HG02588 (cell line): Measurements from ENCODE around the gene WWOX.

Source experiments
- ATAC-seq: cut with Tn5 transposase; IDR thresholded peaks from one replicate; pipeline ENCODE4 v1.9.1; 2021; ENCODE audit warnings: mild to moderate bottlenecking, moderate library complexity; ENCODE audit not compliant: unreplicated experiment

The WWOX gene

DNA sequence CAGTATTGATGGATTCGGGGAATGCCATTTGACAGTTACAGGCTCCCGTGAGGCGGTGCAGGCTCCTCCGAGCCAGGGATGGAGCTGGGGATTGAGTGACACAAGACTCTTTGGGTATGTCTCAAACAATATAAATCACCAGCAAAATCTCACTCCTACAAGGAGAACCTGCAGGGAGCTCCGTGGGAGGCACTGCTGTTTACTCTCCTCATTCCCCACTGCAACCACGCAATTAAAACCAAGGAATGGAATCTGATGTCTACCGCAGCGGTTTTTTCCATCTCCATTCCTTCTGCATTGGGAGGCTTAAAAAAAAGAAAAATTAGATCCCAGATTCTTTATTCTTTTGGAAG, 157.9 kb downstream of the WWOX start:
- ATAC-seq = no peak

DNA sequence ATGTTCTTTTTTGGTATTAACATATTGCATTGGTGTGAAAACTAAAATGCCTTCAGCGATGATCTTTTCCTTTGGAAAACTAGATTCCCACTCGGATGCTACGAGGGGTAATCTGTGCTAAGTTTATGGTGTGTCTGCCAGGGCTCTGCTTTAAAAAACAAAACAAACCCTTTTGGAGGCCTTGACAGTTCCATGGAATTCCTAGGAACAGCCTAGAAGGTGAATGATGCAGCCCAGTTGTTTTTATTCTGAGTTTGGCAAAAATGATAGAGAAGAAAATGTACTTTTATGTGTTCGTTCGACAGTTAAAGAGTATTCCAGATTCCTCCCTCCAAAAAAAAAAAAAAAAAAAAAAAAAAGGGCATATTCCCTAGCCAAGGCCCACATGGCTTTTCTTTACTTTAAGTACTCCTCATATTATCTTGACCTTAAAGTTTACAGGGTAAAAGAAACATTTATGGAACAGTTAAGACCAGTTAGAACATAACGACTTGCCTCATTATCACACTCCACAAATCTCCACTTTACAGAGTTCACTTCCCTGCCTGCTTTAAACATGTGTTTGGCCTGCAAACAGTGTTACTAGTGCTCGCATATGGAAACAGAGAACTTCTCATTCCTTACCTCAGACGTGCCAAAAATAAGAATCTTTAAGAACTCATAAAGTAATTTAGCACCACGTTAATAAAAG, 159.1 kb downstream of the WWOX start:
- no peak for ATAC-seq

DNA sequence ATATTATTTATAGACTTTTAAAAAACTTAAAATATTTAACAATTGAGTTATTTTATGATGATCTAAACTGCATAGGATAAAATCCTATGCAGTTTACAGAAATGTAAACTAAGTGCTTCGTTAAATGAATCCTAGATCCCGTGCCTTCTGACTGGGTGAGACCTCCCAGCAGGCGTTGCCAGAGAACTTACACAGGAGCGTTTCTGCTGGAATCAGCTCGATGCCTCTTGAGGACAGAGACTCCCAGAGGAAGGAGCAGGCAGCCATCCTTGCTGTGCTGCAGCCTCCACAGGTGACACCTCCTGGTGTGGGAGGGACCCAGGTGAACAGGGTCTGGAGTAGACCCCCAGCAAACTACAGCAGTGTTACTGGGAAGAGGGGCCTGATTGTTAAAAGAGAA, 160.4 kb downstream of the WWOX start:
- ATAC-seq = no peak

DNA sequence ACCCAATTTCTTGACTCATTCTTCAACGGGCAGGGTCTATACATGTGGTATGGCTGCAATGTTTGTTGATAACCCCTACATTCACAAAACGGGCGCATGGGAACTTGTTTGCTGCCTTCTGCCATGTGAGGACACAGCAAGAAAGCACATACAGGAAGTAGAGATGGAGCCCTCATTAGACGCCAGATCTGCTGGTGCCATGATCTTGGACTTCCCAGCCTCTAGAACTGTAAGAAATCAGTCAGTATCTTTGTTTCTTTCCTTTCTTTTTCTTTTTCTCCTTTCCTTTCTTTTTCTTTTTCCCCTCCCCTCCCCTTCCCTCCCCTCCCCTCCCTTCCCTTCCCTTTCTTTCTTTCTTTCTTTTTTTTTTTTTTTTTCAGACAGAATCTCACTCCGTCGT, 165.2 kb downstream of the WWOX start:
- no peak for ATAC-seq

DNA sequence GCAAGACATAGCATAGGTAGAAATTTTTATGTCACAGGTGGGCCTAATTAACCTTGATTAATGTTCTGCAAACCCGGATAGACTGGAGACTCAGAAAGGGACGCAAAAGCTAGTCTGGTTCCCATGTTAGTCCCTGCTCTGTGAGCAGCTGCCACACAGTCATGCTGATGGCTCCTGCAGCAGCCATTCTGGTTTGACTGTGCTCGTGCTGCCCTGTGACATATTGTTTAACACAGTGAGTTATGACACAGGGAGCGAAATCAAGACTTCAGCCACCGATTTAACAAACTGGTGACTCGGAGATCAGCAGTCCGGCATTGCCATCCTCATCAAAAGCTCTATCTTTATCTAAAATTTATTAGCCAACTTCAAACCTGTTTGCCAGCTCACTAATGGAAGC, 169.8 kb downstream of the WWOX start:
- ATAC-seq = no peak

DNA sequence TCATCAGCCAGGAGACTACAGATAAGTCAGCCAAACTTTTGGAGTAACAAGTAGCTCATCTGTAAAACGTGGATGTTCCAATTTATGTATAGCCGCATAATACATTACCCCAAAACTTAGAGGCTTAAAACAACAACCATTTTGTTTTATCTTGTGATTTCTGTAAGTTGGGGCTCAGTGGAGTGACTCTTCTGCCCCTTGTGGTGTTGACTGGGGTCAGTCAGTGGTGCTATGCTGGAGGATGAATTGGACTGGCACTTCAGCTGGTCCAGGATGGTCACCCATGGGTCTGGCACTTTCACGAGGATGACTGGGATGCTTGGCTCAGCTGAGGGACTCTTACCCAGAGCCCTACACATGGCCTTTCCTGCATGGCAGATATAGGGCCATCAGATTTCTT, 172.5 kb downstream of the WWOX start:
- no peak for ATAC-seq

DNA sequence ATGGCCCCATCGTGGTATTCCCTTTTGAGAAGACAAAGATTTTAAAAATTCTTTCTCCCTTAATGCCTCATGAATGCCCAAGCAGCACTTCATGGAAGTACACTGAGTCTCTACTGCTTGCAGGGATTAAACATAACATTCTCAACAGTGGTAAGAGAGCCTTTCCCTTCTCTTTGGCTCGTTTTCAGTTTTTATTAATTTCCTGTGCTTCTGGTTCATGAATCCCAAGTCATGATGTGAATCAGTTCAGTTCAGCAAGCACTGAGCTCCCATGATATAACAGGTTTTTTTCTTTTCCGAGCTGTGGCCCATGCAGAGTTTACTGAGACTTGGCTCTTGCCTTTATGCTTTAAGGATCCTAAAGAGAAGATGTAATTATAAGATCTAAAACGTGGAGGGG, 175.3 kb downstream of the WWOX start:
- no peak for ATAC-seq

DNA sequence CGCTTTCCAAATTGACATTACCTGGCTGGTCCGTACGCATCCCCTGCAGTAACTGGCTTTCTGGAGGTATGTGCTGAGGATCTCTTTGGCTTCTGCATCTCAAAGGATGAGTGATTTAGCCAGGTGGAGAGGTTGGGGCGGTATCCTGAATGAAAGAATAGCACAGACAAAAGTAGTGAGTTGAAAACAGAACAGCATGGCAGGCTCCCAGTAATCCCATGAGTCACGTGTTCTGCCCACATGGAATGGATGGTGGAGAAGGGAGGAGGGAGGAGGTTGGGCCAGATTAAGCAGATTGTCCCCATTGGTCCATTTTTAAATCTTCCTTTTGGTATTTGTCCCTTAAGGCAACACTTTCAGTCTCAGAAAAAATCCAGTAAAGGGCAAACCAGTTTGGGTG, 176.0 kb downstream of the WWOX start:
- no peak for ATAC-seq

DNA sequence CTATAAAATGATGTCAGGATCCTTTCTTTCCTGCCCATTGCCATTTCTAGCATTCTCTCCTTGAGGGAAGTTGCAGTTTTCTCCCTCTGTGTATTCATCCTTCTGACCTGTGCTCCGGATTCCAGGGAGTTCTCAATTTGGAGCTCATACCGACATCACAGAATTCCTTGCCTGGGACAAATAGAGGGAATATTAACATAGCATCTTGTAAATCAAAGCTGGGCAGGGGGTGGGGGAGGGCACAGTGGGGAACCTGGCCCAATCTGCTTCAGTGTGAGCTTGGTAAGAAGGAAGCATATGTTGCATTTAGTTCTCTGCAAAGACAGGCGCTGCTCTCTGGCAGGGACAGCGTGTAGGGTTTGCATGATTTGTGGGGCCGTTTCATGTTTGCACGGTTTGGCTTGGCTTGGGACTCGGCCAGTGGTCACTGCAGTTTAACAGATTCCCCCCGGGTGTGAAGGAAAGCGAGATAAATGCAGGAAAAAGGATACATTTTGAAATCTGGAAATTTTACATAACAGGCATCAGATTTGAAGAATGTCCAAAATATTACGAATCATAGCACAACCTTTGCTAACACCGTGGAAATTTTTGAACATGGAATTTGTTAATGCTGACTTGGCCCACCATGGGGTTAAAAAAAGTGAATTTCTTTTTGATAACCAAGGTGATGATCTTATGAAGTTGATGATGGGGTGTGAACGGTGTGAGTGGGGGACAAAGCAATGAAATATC, 178.0 kb downstream of the WWOX start:
- no peak for ATAC-seq

DNA sequence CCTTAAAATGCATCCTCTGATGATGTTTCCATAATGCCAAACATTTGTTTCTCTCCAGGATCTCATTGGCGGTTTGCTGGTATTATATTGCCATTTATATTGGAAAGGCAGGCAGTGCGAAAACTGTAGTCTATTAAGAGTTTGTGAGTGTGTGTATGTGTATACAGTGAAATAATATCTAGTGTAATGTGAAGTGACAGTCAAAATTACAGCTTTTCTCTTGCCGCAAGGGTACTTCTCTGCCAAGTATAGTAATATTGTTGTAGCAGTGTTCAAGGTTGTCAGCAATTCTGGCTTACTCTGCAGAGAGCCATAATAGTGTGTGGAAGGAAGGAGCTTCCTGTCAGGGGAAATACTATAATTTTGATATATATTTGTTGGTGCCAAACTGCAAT, 178.6 kb downstream of the WWOX start:
- ATAC-seq = no peak

DNA sequence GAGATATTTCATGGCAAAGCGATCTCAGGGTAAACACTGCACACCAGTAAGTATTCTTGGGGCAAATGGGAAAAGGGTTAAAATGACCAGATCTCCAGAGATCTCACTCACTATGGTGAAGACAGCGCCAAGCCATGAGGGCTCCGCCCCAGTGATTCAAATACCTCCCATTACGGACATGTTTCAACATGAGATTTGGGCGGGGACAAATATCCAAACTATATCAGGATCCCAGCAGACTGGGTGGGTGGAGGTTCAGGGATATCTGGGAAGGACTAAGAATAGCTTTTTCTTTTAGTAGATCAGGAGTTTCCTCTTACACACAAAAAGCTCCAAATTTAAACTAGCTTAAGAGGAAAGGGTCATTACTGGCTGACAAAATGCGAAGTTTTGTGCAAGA, 181.7 kb downstream of the WWOX start:
- no peak for ATAC-seq

DNA sequence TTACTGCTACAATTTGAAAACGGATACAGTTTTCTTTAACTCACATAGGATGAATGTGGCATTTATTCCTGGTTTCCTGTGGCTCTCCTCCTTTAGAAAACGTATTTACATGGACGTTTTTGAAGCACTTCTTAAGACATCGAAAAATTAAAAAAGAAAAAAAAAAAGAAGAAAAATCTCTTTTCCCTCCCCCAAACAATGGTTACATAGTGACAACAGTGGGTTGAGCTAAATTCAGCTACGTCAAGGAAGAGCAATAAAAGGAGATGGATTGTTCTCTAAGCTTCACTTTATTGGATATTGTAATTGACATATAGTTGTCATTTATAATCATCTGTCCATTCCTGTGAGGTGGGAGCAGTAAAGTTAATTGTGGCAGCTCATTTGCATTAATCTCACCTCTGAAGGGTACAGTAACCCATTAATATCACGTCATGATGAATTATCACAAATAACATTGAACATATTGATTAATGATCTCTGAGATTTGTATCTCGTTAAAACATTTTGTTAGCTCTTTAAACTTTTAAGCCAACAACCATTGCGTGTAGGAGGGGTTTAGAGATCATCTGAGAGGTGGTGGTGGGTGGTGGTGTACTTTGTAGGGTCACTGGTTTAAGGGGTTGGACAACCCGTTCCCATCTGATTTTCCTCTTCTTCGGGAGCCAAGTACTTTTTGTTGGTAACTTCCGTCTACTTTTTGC, 184.2 kb downstream of the WWOX start:
- ATAC-seq = no peak

DNA sequence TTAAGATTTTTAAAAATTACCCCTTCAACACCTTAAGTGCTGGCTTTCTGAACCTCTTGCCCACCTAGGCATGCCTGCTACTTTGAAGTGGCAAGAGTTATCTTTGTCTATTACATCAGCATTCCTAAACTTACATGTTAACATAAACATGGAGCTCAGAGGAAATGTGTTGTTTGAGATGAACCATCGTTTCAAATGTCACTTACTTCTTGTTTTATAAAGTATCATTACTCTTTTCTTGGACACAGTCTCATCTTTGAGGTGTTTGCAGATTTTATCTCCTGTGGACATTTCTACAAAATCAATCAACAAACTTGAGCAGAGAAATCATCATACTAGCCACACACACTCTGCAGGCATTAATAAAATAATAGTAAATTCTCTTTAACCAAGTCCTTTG, 184.9 kb downstream of the WWOX start:
- ATAC-seq = no peak

DNA sequence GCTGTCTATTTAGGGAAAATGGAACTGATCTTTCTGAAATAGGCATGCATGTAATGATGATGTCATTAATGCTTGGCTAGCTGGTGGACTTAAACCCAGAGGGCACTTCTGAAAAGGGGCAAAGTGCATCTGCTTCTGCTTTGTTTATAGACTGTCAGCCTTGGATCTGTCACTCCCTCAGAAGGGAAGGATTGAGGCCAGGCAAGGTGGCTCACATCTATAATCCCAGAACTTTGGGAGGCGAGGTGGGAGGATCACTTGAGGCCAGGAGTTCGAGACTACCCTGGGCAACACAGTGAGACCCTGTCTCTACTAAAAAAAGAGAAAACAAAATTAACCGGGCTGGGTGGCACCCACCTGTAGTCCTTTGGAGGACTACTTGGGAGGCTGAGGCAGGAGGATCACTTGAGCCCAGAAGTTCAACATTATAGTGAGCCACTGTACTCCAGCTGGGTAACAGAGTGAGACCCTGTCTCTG, 185.5 kb downstream of the WWOX start:
- ATAC-seq = no peak

DNA sequence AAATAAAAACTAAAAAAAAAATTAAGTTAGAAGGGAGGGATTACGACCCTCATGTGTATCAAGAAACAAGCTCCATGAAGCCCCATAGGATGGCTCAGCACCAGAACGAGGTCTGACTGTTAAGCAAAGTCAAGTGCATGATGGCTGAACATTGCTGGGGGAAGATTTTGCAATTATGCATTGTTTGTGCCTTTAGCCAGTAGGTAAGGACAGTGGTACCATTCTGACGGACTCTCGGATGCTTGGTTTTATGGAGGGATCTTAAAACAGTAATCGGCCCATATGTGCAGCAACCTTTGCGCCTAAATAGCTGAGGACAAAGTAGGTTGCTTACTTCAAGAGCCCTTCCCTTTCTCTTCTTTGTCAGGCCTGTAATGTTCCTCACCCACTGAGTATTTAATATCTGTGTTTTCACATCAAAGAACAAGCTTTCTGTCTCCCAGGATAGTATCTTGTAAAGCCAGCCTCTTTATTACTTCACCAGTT, 186.0 kb downstream of the WWOX start:
- no peak for ATAC-seq

DNA sequence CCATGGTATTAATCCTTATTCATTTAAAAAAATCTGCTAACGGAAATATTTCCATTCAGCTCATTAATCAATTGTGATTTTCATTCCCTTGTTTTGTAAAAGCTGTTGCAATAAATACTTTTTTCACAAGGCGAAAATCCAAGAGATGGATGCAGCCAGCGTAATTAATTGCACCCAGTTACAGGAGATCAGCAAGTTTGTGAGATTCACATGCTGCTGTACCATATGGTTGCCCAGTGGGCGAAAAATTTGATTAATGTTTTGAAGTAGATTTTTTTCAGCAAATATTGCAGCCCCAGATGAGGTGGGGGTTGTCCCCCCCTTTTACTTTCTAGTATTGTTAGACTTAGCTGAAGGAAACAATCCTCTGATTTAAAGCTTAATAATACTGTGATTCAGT, 186.6 kb downstream of the WWOX start:
- ATAC-seq = no peak

DNA sequence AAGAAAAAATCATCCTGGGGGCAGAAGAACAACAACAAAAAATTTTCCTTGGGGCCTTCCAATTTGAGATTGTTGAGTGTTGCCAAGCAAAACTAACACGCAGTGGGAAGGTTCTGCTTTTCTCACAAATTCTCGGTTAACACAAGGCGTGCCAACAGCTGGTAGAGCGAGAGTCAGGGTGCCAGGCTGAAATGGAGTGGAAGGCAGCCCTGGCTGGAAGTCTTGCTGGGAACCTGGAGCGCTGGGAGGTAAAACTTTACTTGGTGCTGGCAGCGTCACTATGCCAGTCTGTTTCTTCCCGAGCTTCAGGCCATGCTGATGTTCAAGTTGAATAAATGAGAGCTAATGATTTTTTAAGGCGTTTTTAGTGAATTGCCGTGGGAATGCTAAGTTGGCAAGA, 189.4 kb downstream of the WWOX start:
- ATAC-seq = no peak

DNA sequence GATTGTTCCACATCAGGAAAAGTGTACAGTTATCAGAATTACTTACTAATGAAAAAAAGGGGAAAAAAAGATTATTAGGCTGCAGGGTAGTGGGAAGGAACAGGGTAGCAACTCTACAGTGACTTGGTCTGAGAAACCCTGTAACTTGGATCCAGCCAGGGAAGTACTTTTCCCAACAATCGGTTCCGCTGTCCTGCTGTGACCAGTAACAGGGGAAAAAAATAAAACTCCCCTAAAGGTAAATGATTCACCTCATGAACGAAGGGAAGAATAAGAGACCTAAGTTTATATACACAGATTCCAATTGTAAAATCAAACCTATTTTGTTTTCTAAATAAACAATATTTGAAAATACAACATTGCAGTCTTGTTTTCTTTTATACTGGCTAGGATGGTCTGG, 189.9 kb downstream of the WWOX start:
- no peak for ATAC-seq

DNA sequence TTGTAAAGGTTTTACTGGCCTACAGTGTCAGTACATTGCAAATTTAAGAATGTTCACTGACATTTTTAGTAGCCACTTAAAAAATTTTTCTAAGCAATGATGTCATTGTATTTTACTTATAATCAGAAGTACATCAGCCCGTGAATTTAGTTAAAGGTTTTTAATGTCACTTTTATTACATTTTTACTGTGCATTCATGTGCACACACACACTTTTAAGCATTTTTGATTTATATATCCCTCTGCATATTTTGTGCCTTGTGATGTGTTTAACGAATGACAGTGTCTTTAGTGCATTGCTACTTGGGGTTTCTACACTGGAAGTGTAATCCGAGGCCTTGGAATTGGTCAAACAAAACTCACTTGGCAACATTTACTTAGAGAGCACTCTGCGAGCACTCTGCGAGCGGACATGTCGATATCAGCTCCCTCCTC, 190.4 kb downstream of the WWOX start:
- ATAC-seq = no peak

DNA sequence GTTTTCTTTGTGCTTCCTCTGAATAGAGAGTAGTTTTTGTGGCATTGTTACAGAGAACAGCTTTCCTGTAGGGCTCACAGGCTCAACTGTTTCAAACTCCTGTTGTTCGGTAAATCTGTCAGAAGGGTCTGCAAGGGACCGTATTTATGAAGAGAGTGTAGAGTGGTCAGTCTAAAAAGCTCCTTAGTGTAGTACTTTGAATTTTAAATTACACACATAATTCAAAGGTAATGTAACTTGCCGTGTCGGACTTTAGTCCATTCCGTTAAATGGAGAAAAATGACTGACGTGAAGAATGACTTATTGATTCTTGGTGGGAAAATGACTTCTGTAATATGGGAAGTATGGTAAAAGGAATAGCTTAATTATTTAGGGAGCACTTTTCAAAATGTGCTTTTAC, 190.9 kb downstream of the WWOX start:
- ATAC-seq = no peak

DNA sequence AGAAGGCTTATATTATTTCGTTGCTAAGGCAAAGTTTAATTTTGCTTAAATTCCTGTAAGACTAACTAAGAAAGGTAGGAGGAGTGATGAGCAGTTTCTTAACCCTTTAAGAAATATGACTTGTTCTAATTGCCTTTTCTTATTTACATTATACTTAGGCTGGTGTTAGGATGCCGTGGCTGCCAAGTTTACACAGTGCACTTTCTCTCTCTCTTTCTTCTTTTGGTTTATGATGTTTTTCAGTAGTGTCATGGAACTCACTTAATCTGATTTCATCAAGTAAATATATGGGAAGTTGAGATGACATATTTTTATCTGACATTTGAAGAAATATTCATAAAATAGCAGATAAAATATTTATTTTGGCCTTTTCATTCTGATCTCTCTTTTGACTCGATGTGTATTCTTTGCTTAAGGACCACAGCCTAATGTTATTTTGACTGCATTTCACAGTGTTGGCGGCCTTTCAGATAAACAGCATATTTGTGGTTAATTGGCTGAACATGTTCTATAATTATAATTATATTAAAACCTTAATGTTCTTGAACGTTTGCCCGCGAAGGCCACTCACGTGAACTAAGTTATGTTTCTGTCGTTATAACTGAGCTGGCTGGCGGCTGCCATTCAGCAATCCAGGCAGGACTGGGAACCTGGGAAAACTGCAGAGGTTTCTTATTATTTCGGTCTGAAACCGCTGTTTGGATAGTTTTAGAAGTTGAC, 191.6 kb downstream of the WWOX start:
- no peak for ATAC-seq
